ENCODE results near the gene C4orf46.

C4orf46 gene

DNA sequence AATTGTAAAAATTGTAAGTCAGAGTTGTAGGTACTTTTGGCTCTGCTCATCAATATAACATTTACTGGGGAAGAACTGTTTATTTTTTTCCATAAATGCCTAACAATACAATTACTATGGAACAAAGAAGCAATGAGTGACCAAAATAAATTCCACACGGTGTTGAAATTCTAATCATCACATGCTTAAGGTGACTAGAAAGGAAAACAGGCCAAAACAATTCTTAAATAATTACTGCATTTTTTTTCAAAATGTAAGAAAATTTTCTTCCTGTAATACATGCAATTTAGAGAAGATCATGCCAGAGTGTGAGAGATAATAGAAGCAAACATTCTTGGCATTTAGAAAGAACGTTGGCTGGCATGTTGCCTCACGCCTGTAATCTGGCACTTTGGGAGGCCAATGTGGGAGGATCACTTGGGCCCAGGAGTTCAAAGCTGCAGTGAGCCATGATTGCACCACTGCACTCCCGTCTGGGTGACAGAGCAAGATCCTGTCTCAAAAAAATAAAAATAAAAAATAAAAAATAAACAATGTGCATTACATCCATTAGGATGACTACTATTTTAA is 22.5 kb downstream of the C4orf46 start:
- DNase-seq: no peak

DNA sequence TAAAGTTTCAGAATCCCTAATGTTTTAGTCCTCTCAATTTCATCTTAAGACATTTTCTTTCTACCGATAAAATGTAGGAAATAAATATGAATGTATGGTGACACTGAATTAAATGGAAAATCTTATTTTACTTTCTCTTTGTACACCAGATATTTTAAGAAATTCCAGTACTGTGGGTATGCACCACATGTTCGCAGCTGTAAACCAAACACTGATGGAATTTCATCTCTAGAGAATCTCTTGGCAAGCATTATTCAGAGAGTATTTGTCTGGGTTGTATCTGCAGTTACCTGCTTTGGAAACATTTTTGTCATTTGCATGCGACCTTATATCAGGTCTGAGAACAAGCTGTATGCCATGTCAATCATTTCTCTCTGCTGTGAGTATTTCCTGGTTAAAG is 26.9 kb downstream of the C4orf46 start:
- DNase-seq: no peak

DNA sequence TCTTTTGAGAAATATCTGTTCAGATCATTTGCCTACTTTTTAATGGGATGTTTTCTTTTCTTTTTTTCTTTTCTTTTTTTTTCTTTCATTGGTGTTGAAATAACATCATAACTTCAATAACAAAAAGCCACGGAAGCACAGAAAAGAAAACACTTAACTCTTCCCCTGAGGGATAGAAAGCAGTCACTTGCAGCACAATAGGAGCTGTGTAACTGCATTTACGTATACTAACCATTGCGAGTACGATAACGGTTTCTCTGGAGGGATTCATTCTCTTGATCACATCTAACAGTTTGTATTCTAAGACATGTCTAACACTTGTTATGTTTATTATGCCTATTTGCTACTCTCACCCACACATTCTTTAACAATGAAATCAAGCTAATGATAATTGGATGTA is 27.3 kb downstream of the C4orf46 start:
- DNase-seq: no peak

DNA sequence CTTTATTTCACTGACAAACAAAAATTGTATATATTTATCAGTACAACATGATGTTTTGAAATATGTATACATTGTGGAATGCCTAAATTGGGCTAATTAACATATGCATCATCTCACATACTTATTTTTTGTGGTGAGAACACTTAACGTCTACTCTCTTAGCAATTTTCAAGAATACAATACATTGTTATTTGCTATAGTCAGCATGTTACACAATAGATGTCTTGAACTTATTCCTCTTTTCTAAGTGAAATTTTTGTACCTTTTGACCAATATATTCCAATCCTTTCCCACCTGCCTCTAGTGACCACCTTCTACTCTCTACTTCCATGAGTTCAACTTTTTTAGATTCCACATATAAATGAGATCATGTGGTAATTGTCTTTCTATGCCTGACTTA is 35.1 kb downstream of the C4orf46 start:
- no peak for DNase-seq

DNA sequence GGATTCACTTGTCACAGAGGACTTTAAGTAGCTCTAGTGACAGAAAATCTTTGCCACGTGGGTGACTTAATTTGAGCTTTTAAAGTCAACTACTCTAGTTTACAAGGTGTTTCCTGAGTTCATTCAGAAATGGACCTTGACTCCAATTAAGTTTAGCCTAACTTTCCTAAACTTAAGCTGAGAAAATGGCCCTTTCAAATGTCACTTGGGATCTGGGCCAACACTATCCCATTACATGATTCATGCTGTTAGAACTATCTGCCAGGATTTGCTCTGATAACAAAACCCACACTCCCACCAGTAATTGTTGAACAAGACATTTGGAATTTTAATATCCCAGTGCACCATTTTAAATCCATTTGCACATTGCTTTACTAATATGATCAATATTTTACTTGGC is 40.8 kb downstream of the C4orf46 start:
- peak; percentile 31 for DNase-seq

DNA sequence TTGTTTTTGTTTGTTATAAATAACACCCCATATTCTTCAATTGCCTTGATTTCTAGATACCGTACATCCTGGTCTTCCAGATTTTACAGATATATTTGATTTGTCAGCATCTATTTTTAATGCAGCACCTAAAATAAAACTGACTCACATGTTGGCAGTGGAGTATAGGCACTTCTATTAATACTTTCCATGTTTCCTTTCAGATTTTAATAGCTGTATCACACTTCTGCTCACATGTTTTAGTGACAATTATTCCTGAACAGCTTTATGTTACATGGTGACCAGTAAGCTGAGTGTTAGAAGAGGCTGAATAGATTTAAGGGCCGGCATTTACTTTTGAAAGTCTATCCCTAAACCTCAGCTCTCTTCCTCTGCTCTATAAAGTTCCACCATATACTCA is 46.1 kb downstream of the C4orf46 start:
- no peak for DNase-seq

DNA sequence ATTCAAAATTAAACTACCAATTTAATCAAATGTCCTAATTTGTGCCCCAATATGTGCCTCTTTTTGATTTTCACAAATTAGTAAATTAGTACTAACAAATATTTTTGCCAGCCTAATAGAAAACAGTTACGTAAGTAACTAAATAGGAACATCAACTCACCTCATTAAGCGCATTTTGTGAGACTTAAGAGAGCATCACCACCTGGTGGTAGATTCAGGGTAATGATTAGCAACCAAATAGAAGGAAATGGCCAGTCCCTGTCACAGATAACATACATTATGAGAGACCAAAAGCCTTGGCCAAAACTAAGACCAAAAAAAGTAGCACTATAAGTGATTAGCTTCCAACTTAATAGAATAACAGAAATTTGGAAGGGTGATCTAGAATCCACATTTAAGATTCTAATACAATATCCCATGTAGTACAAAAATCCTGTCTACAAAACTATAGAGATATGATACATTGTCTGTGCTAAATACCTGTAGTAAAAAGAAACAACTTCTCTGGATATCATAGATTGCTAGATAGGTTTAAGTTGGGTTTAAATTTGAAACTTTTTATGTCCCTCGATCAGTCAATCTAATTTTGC is 46.7 kb downstream of the C4orf46 start:
- DNase-seq: peak; percentile 44

DNA sequence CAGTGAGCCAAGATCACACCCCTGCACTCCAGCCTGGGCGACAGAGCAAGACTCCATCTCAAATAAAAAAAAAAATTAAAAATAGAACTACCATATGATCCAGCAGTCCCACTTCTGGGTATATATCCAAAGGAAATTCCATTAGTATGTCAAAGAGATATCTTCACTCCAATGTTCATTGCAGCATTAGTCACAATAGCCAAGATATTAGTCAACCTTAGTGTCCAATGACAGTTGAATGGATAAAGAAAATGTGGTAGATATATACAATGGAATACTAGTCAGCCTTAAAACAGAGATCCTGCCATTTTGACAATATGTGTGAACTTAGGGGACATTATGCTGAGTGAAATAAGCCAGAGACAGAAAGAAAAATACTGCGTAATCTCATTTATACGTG is 49.4 kb downstream of the C4orf46 start:
- no peak for DNase-seq

DNA sequence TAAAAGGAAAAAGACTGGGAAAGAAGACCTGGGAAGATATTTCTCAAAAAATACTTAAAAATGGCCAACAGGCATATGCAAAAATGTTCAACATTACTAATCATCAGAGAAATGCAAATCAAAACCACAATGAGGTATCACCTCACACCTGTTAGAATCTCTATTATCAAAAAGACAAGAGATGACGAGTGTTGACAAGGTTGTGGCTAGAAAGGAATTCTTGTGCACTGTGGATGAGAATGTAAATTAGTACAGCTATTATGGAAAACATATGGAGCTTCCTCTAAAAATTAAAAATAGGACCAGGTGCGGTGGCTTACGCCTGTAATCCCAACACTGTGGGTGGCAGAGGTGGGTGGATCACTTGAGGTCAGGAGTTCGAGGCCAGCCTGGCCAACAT is 50.0 kb downstream of the C4orf46 start:
- DNase-seq: no peak

DNA sequence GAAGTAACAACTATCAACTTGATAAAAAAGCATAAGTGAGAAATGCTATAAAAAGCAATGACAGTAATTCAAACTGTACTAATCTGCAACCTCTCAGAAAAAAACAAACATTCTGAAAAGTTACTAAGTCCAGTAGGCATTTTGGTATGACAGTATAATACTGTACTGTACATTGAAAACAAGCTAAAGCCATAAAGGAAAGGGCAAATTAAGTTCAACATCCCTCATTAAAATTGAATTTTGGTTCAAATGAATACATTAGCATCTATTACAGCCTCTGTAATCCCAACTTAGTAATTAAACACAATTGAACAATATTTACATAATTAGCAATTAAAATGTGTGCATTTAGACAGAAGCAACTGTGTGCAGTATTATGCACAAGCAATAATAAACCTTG is 53.7 kb downstream of the C4orf46 start:
- no peak for DNase-seq

All from fibroblast of skin of right quadriceps (primary cell).